MM.1S (cell line): ENCODE data around the gene CEBPE.

Experiments
- DNase-seq: peaks from one replicate; pipeline ENCODE4 v3.0.0-alpha.2; 2015
- H2AFZ ChIP-seq: fragments of 300-600 bp; sonication (generic); 2 replicates; pipeline ENCODE4 v1.6.0; 2016; ENCODE audit warnings: antibody characterized with exemption, low read length
- H3F3A ChIP-seq: fragments of 300-600 bp; sonication (generic); 2 replicates; pipeline ENCODE4 v1.6.1; 2016; ENCODE audit warnings: mild to moderate bottlenecking, antibody characterized with exemption, low read length, moderate library complexity, mixed read lengths; ENCODE audit not compliant: insufficient read depth
- H3K27ac ChIP-seq: fragments of 300-600 bp; sonication (generic); 2 replicates; pipeline ENCODE4 v1.5.1; 2016; ENCODE audit warnings: mild to moderate bottlenecking, low read length
- H3K27me3 ChIP-seq: fragments of 300-600 bp; sonication (generic); replicated peaks from 2 replicates; pipeline ENCODE4 v1.6.0; 2016; ENCODE audit warnings: low read length; ENCODE audit not compliant: insufficient read depth
- H3K36me3 ChIP-seq: fragments of 300-600 bp; sonication (generic); replicated peaks from 2 replicates; pipeline ENCODE4 v1.6.1; 2016; ENCODE audit warnings: mild to moderate bottlenecking, low read length, mixed read lengths; ENCODE audit not compliant: insufficient read depth
- H3K4me1 ChIP-seq: fragments of 300-600 bp; sonication (generic); 2 replicates; pipeline ENCODE4 v1.6.1; 2016; ENCODE audit warnings: low read length, mixed read lengths
- H3K4me2 ChIP-seq: fragments of 300-600 bp; sonication (generic); 2 replicates; pipeline ENCODE4 v1.6.0; 2016; ENCODE audit warnings: low read depth, low read length
- H3K4me3 ChIP-seq: fragments of 300-600 bp; sonication (generic); 2 replicates; pipeline ENCODE4 v1.5.1; 2016; ENCODE audit warnings: low read length, mixed read lengths
- H3K79me2 ChIP-seq: fragments of 300-600 bp; sonication (generic); 2 replicates; pipeline ENCODE4 v1.6.1; 2016; ENCODE audit warnings: mixed run types, low read length, mixed read lengths
- H3K9ac ChIP-seq: fragments of 300-600 bp; sonication (generic); 2 replicates; pipeline ENCODE4 v1.6.1; 2016; ENCODE audit warnings: low read length, mixed read lengths
- H3K9me2 ChIP-seq: fragments of 300-600 bp; sonication (generic); replicated peaks from 2 replicates; pipeline ENCODE4 v1.6.1; 2016; ENCODE audit warnings: mild to moderate bottlenecking, low read length, mixed read lengths; ENCODE audit not compliant: insufficient read depth
- H3K9me3 ChIP-seq: fragments of 300-600 bp; sonication (generic); replicated peaks from 2 replicates; pipeline ENCODE4 v1.6.1; 2016; ENCODE audit warnings: mild to moderate bottlenecking, low read length, mixed read lengths; ENCODE audit not compliant: insufficient read depth
- H4K20me1 ChIP-seq: fragments of 300-600 bp; sonication (generic); 2 replicates; pipeline ENCODE4 v1.6.1; 2016; ENCODE audit warnings: mild to moderate bottlenecking, low read length, moderate library complexity, mixed read lengths; ENCODE audit not compliant: insufficient read depth
- CTCF ChIP-seq: fragments of 300-600 bp; sonication (generic); IDR thresholded peaks from 2 replicates; pipeline ENCODE4 v1.5.1; 2016; ENCODE audit warnings: antibody characterized with exemption, low read length, mixed read lengths
- EZH2 ChIP-seq: fragments of 300-600 bp; sonication (generic); optimal IDR thresholded peaks from 2 replicates; pipeline ENCODE3; 2017; ENCODE audit warnings: low read depth, mild to moderate bottlenecking, antibody characterized with exemption, low read length, mixed read lengths
- EZH2phosphoT487 ChIP-seq: fragments of 300-600 bp; sonication (generic); IDR thresholded peaks from 2 replicates; pipeline ENCODE4 v1.6.1; 2018; ENCODE audit warnings: antibody characterized with exemption, low read length

The CEBPE gene

GRCh38 chr14:23115918-23116317 is 3.1 kb downstream of the CEBPE start:
- no peak overlapping the region for H2AFZ ChIP-seq
- no peaks in the 10 kb centered on the region for H4K20me1 ChIP-seq
- no peak overlapping the region for H3K4me2 ChIP-seq
- TF ChIP-seq EZH2phosphoT487 (no peak), CTCF (no peak), EZH2 (no peak)
- H3K27me3 ChIP-seq, result no peaks in the 10 kb centered on the region; the same call in 1 of the 2 replicates
- peaks cover under 1% of the 10 kb centered on the region; the same call in 1 of the 2 replicates for H3F3A ChIP-seq
- no peaks in the 10 kb centered on the region for H3K79me2 ChIP-seq
- H3K9ac ChIP-seq, result no peak overlapping the region
- peaks cover under 1% of the 10 kb centered on the region; the same call in 1 of the 2 replicates for H3K4me1 ChIP-seq
- no peak overlapping the region for H3K27ac ChIP-seq
- H3K9me3 ChIP-seq, result no peaks in the 10 kb centered on the region
- H3K9me2 ChIP-seq, result no peaks in the 10 kb centered on the region
- H3K36me3 ChIP-seq, result no peaks in the 10 kb centered on the region
- H3K4me3 ChIP-seq, result no peak overlapping the region
- DNase-seq, result no peak

- Histone ChIP-seq H3K9ac (no peak overlapping the region), H4K20me1 (no peaks in the 10 kb centered on the region), H3K79me2 (no peaks in the 10 kb centered on the region), H3K27ac (no peak overlapping the region), H3K4me1 (no peaks in the 10 kb centered on the region), H2AFZ (no peak overlapping the region), H3K36me3 (no peaks in the 10 kb centered on the region), H3F3A (no peaks in the 10 kb centered on the region), H3K4me2 (no peak overlapping the region), H3K9me3 (no peaks in the 10 kb centered on the region), H3K9me2 (no peaks in the 10 kb centered on the region), H3K27me3 (no peaks in the 10 kb centered on the region; the same call in 1 of the 2 replicates), H3K4me3 (no peak overlapping the region)
- no peak for DNase-seq
- TF ChIP-seq EZH2phosphoT487 (no peak), CTCF (no peak), EZH2 (no peak)
Measured at GRCh38 chr14:23115039-23115731, 3.9 kb downstream of the CEBPE start.

GRCh38 chr14:23114669-23115038 is 4.4 kb downstream of the CEBPE start:
- TF ChIP-seq CTCF, result no peak
- no peak for TF ChIP-seq EZH2phosphoT487
- TF ChIP-seq EZH2, result no peak
- Histone ChIP-seq H3K9me2 (no peaks in the 10 kb centered on the region), H3K27ac (no peak overlapping the region), H3K4me1 (no peaks in the 10 kb centered on the region), H3K79me2 (no peaks in the 10 kb centered on the region), H2AFZ (no peak overlapping the region), H3K27me3 (no peaks in the 10 kb centered on the region; the same call in 1 of the 2 replicates), H3K9me3 (no peaks in the 10 kb centered on the region), H3F3A (no peaks in the 10 kb centered on the region), H3K9ac (no peak overlapping the region), H3K36me3 (no peaks in the 10 kb centered on the region), H4K20me1 (no peaks in the 10 kb centered on the region), H3K4me2 (no peak overlapping the region), H3K4me3 (no peak overlapping the region)
- no peak for DNase-seq
